Progenitor cell of endocrine pancreas (in vitro differentiated cells): Measurements from ENCODE around the gene RAB3GAP1. TPM values are rescaled to one million over a fixed set of nuclear protein-coding genes. Genes with fewer than 3 reads are reported as not detected.

Experiments used
- DNase-seq: peaks from one replicate; pipeline ENCODE4 v3.0.0; 2021; ENCODE audit warnings: low spot score; ENCODE audit not compliant: unreplicated experiment
- H3K27ac Mint-ChIP-seq: 2 replicates; pipeline ENCODE4 v1.8.0; 2021; ENCODE audit warnings: mild to moderate bottlenecking, moderate library complexity, mixed read lengths
- H3K27me3 Mint-ChIP-seq: 2 replicates; pipeline ENCODE4 v1.8.0; 2021; ENCODE audit warnings: mixed read lengths
- H3K36me3 Mint-ChIP-seq: 2 replicates; pipeline ENCODE4 v1.8.0; 2022; ENCODE audit warnings: mixed read lengths; ENCODE audit not compliant: insufficient read depth
- H3K4me1 Mint-ChIP-seq: 2 replicates; pipeline ENCODE4 v1.8.0; 2021; ENCODE audit warnings: low read depth, mixed read lengths
- H3K4me3 Mint-ChIP-seq: 2 replicates; pipeline ENCODE4 v1.8.0; 2021; ENCODE audit warnings: low read depth, mild to moderate bottlenecking, moderate library complexity, mixed read lengths
- H3K9me3 Mint-ChIP-seq: 2 replicates; pipeline ENCODE4 v1.8.0; 2021; ENCODE audit warnings: low read depth, mixed read lengths
- total RNA-seq: library from RNA; stranded (reverse); gene quantifications from 2 replicates; pipeline ENCODE4 v1.2.1, GENCODE V29; 2021
- TF ChIP-seq, protein P1 (sequence below): fragments of 200-600 bp; sonication (generic); IDR thresholded peaks from one replicate; pipeline ENCODE4 v1.5.0; 2021; ENCODE audit warnings: antibody characterized with exemption, mild to moderate bottlenecking; ENCODE audit not compliant: unreplicated experiment

The RAB3GAP1 gene
- total RNA-seq, 1 donor from 2014 or later: 33.7 TPM

DNA sequence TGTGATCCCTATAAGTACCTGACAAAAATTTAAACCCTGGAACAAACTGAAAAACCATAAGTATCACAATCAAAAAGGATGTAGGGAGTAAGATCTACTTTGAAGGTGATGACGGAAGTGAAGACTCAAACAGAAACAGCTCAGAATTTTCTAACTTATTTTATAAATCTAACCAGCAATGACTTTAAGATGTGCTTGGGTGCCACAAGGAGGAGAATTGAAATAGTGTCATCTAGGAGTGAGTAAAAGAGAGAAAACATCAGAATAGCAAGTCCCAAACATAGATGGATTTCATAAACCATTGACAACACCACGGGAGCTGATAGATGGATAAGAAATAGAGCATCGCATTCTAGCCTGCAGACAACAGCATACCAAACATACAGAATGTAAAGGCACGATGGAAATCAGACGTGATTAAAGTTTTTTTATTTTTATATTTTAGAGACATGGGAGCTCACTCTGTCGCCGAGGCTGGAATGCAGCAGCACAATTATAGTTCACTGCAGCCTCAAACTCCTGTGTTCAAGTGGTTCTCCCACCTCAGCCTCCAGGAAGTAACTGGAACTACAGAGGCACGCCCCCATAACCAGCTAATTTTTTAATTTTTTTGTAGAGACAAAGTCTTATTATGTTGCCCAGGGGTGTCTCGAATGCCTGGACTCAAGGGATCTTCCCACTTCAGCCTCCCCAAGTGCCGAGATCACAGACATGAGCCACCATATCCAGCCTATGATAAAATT is 41.7 kb upstream of the RAB3GAP1 start:
- Mint-ChIP-seq H3K9me3 (no peaks in the 10 kb centered on the region), H3K36me3 (no peaks in the 10 kb centered on the region), H3K27me3 (peaks cover 2% of the 10 kb centered on the region), H3K27ac (no peak overlapping the region), H3K4me1 (no peaks in the 10 kb centered on the region), H3K4me3 (no peak overlapping the region)
- TF ChIP-seq, protein P1, sequence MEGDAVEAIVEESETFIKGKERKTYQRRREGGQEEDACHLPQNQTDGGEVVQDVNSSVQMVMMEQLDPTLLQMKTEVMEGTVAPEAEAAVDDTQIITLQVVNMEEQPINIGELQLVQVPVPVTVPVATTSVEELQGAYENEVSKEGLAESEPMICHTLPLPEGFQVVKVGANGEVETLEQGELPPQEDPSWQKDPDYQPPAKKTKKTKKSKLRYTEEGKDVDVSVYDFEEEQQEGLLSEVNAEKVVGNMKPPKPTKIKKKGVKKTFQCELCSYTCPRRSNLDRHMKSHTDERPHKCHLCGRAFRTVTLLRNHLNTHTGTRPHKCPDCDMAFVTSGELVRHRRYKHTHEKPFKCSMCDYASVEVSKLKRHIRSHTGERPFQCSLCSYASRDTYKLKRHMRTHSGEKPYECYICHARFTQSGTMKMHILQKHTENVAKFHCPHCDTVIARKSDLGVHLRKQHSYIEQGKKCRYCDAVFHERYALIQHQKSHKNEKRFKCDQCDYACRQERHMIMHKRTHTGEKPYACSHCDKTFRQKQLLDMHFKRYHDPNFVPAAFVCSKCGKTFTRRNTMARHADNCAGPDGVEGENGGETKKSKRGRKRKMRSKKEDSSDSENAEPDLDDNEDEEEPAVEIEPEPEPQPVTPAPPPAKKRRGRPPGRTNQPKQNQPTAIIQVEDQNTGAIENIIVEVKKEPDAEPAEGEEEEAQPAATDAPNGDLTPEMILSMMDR: no peak
- DNase-seq: no peak

DNA sequence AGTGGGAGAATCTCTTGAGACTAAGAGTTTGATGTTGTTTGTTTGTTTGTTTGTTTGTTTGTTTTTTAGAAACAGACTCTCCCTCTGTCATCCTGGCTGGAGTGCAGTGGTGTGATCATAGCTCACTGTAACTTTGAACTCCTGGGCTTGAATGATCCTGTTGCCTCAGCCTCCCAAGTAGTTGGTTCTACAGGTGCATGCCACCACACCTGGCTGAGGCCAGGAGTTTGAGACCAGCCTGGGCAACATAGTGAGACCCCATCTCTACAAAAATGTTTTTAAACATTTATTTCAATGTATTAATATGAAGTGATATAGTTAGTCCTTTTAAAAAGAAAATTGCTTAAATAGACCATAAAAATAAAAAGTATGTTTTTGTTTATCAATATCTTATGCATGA is 40.5 kb upstream of the RAB3GAP1 start:
- Mint-ChIP-seq H3K9me3 (peaks cover 4% of the 10 kb centered on the region), H3K4me1 (no peaks in the 10 kb centered on the region), H3K27me3 (no peaks in the 10 kb centered on the region), H3K27ac (no peak overlapping the region), H3K36me3 (no peaks in the 10 kb centered on the region), H3K4me3 (no peak overlapping the region)
- DNase-seq: no peak
- TF ChIP-seq, protein P1: no peak

DNA sequence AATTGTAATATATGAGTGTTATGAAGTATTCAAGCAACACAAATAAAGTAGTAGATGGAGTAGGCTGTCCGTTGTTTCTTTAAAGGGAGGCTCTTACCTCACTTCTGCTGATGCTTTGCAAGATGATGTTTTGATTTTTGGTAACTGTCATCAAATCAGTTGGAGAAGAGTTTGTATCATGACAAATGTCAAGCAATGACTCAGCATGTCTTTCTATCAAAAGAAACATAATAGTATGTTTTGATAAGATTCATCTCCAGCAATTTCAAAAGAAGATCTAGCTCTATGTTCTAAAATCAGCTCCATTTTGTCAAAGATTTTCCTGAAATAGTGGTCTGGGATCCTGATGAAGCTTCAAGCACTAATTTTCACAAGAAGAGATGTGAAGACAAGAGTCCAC is 30.5 kb upstream of the RAB3GAP1 start:
- Mint-ChIP-seq H3K27ac (no peak overlapping the region), H3K27me3 (no peaks in the 10 kb centered on the region), H3K36me3 (no peaks in the 10 kb centered on the region), H3K4me1 (no peaks in the 10 kb centered on the region), H3K9me3 (no peaks in the 10 kb centered on the region), H3K4me3 (no peak overlapping the region)
- TF ChIP-seq, protein P1: no peak
- DNase-seq: no peak

DNA sequence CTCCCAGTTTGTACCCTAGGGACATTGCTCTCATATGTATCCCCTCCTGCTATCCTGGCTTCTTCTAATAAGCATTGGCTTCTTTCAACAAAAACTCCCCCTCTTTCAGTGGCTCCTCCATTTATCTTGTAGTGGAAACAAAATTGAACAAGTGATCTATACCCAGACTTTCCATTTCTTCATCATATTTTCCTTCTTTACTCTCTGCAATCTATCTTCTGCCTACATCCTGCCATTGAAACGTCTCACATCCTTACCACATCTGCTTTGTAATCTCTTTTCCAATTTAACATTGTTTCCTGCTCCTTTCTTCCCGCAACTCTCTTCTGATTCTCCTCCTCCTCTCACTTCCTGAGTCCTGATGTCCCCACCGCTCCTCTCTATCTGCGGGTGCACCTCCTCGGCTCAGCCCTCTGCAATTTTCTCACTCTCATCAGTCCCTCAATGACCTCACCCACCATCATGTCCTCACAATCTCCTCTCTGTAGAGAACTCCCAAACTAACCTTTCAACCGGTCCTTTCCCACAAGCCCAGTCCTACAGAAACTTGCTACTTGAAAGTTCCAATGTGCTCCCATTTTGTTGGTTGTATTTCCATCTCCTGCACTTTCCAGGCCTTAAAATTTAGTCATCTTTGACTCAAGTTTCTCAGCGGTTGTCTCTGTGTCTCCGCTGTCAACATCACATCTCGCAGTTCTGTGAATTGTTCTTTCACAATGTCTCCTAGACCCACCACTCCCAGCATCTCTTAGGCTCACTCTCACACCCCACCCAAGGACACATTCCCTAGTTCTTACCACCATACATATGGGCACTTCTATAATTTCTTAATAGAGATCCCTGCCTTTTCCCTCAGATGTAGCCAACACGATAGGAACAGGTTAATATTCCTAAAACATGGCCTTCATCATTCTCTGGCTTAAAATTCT is 28.9 kb upstream of the RAB3GAP1 start:
- DNase-seq: no peak
- Mint-ChIP-seq H3K4me3 (no peak overlapping the region), H3K9me3 (no peaks in the 10 kb centered on the region), H3K27ac (no peak overlapping the region), H3K36me3 (no peaks in the 10 kb centered on the region), H3K27me3 (no peaks in the 10 kb centered on the region), H3K4me1 (no peaks in the 10 kb centered on the region)
- TF ChIP-seq, protein P1: no peak

DNA sequence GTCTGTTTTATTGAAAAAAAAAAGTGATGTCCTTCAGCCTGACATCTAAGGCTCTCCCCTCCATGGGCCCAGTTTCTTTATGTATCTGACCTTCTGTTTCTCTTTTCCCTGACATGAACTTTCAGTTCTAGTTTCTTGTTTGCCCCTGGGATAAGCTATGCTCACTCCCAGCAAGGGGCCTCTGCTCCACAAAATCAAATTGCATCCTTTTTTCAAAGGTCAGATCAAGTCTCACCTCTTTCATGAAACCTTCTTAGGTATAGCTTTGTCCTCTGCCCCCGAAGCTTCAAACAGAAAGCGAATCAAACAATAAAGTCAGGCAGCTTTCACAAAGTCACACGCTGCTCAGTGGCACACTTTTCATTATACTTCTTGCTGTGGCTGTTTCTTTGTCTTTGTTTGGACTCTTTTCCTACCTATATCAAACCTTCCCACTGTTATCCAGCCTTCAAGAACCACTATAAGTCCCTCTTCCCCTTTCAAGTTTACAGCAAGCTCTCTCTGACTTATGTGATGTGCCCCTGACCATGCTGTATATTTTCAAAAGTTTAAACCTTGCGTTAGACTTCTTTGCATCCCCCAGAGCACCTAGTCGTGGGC is 28.1 kb upstream of the RAB3GAP1 start:
- Mint-ChIP-seq H3K9me3 (no peaks in the 10 kb centered on the region), H3K4me3 (no peak overlapping the region), H3K27ac (no peak overlapping the region), H3K27me3 (no peaks in the 10 kb centered on the region), H3K36me3 (no peaks in the 10 kb centered on the region), H3K4me1 (peaks cover under 1% of the 10 kb centered on the region)
- TF ChIP-seq, protein P1: no peak
- no peak for DNase-seq
